Endothelial cell of coronary artery (primary cell): ENCODE measurements around the gene PRMT5. TPM values are rescaled to one million over a fixed set of nuclear protein-coding genes. Genes with fewer than 3 reads are reported as not detected.

Experiments
- total RNA-seq: library from RNA; depleted of rRNA; stranded (reverse); fragments of >200 nt; gene quantifications from 2 replicates; pipeline ENCODE4 v1.2.3, GENCODE V29; 2014

Gene PRMT5
- 45.9 and 71.5 TPM in 2 replicates for total RNA-seq

GRCh38 chr14:22929104-22929960 is at the start of gene PRMT5:
Gene PRMT5, minus strand, starts transcription at chr14:22929376. Its CDS starts 15 bp downstream, at chr14:22929361.

DNA sequence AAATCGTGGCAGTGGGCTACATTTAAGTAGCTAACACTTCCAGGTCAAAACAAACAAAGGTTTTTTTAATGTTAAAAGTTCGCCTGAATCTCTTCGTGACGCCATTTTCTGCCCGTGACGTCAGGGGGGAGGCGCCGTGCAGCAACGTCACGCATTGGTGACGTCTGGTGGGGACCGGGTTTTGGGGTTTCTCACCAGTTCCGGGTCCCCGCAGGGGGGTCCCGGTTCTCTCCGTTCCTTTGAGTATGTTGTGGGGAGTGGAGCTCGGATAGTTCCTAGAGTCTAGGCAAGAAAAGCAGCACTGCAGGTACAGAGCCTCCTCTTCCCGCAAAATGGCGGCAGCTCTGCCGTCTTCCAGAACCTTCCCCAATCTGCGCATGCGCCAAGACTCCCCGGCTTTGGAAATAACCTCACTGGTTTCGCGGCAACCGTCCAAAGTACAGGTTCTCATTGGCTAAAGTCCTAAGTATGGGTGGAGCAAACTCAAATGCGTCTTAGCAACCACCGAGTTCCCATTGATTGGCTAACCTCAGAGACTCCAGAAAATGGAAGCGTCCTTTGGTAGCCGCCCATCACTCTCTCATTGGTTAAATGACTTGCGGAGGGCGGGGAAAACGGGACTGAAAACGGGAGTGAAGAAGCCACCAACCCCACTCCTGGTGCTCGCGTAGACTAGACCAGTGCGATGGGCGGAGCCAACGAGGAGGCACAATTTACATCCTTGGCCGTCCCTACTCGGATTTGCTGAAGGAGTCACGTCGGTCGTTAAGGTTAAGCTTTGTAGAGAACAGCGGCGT is 10.2 kb downstream of the PRMT5 start, which contains the start of gene RBM23:
Gene RBM23, minus strand, starts transcription at position 346 of the 797 bp plus-strand sequence.

DNA sequence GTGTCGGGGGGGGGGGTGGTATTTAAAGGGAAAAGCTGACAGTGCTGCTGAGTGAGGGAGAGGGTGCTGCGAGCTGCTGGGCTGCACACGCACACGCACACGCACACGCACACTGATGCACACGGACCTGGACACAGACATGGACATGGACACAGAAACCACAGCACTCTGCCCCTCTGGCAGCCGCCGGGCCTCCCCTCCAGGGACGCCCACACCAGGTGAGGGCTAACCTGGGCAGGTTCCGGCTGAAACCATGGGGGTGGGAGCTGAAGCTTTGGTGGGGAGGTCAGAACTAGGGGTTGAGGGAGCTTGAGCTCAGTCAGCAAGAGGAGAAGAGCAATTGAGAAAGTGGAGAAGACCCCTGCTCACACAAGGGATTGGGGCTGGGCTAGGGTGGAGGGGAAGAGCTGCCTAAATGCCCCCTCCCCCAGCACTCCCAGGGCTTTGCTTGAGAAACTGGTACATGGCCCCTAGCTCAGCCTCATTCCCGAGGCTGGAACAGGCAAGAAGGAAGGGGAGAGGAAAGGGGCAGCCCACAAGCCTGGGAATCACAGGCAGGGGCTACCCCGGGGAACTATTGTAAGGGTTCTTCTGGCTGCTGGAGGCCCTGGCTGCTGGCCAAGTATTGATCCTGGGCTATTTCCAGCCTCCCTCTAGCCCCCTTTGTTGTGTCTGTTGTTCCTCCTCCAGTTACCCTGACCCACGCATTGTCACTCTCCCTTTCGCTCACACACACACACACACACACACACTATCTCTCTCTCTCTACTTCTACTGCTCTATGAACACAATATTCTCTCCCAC is 45.8 kb downstream of the PRMT5 start, which contains the start of gene REM2:
Gene REM2, plus strand, starts transcription at position 50 of the 804 bp plus-strand sequence. Its CDS starts 66 bp downstream, at position 116.

DNA sequence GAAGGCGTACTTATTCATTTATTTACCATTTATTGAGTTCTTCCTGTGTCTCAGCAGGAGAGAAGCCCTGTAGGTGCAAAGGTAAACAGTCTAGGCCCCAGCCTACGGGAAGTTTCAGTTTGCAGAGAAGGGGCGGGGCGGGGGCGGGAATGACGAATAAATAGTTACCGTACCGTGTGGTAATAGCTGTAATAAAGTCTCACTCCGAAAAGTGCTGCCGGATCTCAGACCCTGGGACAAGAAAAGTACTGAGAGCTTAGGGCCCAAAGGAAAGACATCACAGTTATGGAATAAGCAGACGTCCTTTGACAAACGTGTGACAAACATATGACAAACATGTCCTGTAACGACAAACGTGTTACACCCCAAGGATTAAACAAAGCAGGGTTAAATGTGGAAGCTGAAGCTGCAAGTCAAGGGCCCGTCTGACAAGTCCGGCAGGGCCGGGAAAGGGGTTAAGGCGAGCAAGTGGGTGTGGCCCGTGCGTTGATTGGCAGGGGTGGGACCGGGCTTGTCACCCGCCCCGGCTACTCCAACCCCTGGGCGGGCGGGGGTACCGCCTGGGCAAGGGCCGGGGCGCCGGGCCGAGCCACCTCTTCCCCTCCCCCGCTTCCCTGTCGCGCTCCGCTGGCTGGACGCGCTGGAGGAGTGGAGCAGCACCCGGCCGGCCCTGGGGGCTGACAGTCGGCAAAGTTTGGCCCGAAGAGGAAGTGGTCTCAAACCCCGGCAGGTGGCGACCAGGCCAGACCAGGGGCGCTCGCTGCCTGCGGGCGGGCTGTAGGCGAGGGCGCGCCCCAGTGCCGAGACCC is 57.7 kb downstream of the PRMT5 start, which contains the start of gene LRP10:
Gene LRP10, plus strand, starts transcription at position 517 of the 809 bp plus-strand sequence. CDS start 564 bp downstream, outside the sequence.

Other genes starting within 250 kb of the PRMT5 start
- gene OXA1L, start 162.7 kb downstream of the PRMT5 start, total RNA-seq: 78.5 and 87.6 TPM in 2 replicates
- gene SLC7A7, start 113.9 kb downstream of the PRMT5 start, total RNA-seq: 13.6 and 16.0 TPM in 2 replicates
- 53.7 and 81.0 TPM in 2 replicates for gene MRPL52, start 99.5 kb downstream of the PRMT5 start, total RNA-seq
- gene MMP14, start 92.8 kb downstream of the PRMT5 start, total RNA-seq: 236 and 368 TPM in 2 replicates
- gene LRP10, start 57.6 kb downstream of the PRMT5 start, total RNA-seq: 44.2 and 65.4 TPM in 2 replicates
- 0.09 TPM in 2 replicates for gene REM2, start 46.2 kb downstream of the PRMT5 start, total RNA-seq
- gene RBM23, start 10.2 kb downstream of the PRMT5 start, total RNA-seq: 43.6 and 50.5 TPM in 2 replicates
- 33.0 and 38.8 TPM in 2 replicates for gene HAUS4, start 27.7 kb upstream of the PRMT5 start, total RNA-seq
- 40.2 and 86.7 TPM in 2 replicates for gene AJUBA, start 53.2 kb upstream of the PRMT5 start, total RNA-seq
- 4.9 and 5.3 TPM in 2 replicates for gene C14orf93, start 80.8 kb upstream of the PRMT5 start, total RNA-seq
- gene PSMB5, start 105.5 kb upstream of the PRMT5 start, total RNA-seq: 258 and 313 TPM in 2 replicates
- gene PSMB11, start 112.8 kb upstream of the PRMT5 start, total RNA-seq: not detected in 2 replicates
- 13.9 and 15.7 TPM in 2 replicates for gene CDH24, start 128.1 kb upstream of the PRMT5 start, total RNA-seq
- gene ACIN1, start 165.8 kb upstream of the PRMT5 start, total RNA-seq: 83.1 and 91.2 TPM in 2 replicates
- gene C14orf119, start 166.1 kb upstream of the PRMT5 start, total RNA-seq: 57.6 and 64.3 TPM in 2 replicates
- not detected in 2 replicates for gene CIROP, start 175.6 kb upstream of the PRMT5 start, total RNA-seq
- not detected in 2 replicates for gene CEBPE, start 189.9 kb upstream of the PRMT5 start, total RNA-seq